ENCODE measurements around the gene TSPAN9.

TSPAN9 gene

DNA sequence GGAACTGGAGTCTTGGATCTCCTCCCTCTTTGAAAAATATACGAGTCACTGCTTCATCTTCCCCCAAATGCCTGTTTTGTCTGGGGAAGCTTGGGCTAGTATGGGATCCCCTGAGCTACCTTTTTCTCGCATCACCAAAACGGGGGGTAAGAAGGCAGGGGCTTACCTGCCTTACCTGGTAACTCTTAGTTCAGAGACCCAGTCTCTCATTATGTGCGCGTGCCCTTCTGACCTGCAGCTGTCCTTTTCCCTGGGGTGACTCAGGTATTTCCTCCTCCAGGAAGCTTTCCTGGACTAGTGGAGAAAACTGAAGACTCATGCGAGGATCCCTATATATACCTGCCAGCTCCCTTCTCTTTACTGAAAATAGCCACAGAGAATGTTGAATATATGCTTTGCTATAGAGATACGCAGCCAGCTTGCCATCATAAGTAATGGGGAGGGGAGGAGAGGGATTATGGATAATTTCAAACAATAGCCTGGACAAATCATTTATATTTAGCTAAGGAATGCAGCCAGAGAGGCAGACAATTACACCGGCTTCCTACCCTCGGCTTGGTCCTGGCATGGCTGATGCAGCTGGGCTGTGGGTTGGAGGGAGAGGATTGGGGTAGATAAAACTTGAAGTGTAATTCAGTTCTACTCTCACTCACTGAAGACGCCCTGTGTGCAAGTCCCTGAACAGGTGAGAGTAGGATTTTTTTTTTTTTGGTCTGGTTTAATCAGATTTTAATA, 1.1 kb downstream of the TSPAN9 start:
- no peak for DNase-seq

GRCh38 chr12:3081091-3081490, 3.9 kb downstream of the TSPAN9 start:
- DNase-seq = no peak

DNA sequence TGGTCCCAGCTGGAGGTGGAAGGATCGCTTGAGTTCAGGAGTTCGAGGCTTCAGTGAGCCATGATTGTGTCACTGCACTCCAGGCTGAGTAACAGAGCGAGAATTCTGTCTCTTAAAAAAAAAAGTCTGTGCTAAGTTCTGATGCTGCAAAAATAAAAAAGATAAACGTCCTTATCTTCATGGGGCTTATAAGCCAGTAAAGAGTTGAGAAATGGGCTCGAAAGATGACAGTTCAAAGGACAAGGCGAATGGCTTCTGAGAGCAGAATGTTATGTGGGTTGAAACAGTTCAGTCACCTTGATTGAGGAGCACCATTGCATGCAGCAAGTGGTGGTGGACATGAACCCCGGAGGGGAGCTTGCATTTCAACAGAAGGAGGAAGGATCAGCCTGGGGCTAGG, 4.7 kb downstream of the TSPAN9 start:
- DNase-seq = no peak

DNA sequence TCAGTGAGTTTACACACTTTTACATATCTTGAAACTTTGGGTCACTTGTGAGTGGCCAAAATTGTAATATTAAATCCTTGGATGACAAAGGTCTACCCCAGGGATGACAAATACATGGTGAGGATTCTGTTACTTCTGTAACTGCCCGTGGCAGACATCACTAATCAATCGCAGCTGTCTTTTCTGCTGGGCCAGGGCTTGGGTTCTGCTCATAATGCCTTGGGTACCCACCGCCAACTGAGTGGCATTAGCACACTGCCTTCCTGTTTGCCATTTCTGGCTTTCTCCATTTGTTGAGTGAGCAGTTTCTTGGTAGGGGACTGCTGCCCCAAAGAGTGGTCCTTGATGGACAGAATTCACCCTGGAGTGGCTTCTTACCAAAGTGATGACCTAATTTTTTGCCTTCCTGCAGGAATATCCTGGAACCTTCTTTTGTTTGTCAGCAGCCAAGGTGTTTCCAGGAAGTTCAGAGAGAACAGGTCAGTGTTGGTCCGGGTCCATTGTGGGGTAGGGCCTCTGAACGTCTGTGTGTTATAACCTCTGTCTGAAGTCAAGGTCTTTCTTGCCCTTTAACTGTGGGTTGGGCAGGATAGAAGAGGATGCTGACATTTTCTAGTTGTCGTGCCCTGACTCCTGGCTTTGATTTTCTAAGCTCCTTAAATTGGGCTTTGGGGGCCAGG, 6.2 kb downstream of the TSPAN9 start:
- no peak for DNase-seq

- DNase-seq = no peak
These were observed 6.8 kb downstream of the TSPAN9 start for GRCh38 chr12:3083921-3084347.

DNA sequence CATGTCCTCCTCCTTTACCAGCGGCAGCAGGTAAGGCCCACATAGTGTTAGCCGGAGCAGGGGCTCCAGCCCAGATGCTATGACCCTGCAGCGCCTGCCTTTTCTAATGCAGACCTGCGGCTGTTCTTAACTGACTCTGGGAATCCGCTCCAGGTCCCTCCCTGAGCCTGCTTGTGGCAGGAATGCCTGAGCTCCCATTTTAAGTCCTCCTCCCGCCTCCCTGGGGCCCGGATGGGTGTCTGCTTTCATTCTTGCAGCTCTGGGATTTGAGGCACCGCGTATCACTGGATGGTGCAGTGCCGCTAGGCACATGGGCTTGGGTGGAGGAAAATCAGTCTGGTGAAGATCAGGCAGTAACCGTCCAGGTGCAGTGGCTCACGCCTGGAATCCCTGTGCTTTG, 7.6 kb downstream of the TSPAN9 start:
- no peak for DNase-seq

DNA sequence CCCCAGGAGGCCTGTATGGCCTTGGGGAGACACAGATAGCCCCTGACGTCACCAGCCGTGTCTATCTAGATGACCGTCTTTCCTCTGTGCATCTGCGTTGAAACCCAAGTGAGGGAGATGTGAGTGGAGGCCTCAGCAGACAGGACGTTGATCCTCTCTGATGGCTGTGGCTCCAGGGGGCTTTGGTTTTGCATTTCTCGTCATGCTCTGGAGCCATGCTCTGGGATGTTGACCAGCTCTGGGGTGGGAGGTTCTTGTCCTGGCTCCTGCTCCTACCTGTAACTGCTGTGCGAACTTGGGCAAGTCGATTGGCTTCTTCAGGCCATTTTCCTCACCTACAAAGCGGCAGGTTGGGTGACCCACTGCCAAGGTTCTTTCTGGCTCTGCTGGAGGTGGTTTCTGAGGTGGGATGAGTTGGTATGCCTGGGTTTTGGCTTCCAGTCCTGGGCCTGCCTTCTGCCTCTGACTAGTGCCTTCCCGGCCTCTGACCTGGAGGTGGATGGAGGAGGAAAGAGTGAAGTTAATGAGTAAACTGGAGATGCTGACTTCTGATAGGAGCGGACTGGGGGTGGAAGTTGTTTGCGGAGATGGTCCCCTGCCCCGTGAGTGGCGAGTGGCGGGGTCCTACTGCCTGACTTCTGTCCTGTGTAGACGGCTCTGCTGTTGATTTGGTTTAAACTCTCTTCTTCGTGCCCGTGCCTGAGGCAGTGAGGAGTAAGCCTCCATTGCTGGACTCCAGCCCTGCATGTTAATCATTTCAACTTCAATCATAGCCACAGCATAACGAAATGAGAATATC, 8.4 kb downstream of the TSPAN9 start:
- DNase-seq = no peak

DNA sequence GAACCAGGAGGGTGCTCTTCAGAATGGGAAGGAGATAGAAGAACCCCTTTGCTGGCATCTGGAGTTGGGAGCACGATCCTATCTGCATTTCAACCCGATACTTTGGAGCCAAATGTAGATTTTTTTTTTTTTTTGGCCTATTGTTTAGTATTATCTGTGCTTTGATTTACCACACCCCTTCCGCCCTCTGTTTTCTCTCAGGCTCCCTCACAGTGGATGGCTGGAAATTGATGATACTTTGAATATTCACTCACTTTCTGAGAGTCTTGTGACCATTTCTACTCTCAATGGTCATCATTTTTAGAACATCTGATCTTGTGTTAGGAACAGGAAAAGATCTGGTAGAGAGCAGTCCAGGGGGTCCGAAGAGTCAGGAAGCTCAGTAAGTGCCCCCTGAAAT, 9.0 kb downstream of the TSPAN9 start:
- DNase-seq = no peak

DNA sequence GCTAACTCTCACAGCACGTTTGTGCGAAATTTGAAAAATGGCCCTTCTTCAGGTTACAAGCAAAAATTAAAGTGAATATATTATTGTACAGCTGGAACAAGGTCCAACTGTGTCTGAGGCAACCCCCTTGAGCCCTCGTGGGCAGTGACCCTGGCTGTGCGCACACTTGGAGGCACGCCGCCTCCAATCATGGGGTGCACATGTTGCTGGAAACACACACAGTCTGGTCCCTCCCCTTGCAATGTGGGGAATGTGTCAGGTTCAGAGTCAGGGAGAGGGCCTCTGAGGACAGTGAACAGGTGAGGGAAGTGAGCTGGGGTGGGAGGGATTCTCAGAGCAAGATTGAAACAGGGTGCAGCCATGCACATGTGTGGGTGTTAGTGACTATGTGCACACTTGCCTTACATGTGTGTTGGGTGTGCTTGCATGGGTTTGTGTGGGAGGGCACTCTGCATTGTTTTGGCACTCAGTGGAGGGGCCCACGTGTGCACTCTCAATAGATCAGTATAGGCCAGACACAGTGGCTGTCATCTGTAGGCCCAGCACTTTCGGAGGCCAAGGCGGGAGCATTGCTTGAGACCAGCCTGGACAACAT, 9.6 kb downstream of the TSPAN9 start:
- DNase-seq = no peak

DNA sequence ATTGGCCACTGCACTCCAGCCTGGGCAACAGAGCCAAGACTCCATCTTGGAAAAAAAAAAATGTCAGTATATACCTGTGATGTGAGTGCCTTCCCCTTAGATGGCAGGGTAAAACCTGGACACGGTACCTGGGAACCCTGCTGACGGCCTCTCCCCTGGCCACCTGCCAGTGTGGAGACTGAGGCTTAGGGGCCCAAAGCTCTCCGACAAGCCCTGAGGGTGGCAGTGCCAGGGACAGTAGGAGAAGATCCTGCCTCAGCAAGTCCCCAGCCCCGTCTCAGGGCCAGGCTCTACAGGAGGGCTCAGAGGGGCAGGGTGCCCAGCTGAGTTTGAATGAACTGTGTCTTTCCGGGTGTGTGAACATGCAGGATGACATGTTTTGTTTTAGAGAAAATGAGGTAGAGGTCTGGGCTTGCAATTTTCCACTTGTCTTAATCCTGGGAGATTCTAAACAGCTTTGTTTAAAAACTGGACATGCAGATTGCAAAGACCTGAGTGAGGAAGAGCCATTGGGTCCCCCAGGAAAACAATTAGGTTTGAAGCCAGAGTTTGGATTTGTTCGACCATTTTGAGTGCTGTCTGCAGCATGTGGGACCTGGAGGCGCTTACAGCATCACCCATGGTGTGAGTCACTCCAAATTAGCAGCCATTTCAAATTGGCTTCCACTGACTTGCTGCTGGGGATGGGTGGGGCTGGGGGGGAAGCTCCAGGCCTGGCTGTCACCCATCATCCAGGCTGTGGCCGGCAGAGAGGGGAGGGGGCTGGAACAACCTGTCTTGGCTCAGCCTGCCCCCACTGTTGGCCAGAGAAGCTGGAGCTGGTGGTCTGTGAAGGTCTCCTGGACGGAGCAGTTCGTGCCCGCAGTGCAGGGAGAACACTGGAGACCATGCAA, 10.8 kb downstream of the TSPAN9 start:
- no peak for DNase-seq

GRCh38 chr12:3089588-3089987, 12.4 kb downstream of the TSPAN9 start:
- DNase-seq = no peak

DNA sequence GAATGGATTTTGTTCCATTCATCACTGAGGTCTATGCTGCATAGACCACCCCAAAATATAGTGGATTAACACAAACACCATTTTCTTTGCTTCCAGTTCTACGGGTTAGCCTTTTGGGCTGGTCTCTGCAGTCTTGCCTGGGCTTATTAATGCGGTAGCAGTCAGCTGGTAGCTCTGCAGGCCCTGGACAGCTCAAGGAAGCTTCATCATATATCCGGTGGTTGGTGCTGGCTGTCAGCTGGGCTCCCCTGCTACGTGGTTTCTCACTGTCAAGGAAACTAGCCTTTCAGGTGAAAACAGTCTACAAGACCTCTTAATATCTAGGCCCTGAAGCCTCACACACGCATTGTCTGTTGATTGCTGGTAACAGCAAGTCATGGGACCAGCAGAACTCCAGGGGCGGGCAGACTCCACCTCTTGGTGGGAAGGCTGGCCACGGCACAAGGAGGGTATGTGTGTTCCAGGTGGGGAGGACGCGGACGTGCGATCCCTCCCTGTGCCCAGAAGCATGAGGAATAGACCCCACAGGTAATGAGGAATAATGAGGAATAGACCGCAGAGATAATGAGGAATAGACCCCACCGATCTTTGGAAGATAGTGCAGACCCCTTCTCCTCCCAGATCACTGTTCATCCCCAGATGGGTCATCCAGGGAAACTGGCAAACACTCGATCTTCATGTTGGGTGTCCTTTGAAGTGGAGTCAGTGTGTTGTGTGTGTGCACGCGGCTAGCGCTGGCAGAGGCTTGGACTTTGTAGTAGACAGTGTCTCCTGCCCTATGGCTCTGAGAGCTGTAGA, 13.3 kb downstream of the TSPAN9 start:
- no peak for DNase-seq

DNA sequence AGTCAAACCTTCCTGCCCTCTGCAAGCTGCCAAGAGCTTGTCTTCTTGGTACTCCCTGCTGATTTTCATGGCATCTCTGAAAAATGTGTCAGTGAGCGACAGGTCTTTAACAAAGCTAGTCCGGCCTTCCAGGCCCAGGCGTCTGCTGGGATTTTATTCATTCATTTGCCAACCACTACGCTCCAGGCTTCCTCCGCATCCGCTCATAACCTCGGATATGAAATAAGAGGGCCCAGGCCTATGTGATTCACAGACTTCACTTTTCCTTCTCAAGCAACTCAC, 13.8 kb downstream of the TSPAN9 start:
- no peak for DNase-seq

DNA sequence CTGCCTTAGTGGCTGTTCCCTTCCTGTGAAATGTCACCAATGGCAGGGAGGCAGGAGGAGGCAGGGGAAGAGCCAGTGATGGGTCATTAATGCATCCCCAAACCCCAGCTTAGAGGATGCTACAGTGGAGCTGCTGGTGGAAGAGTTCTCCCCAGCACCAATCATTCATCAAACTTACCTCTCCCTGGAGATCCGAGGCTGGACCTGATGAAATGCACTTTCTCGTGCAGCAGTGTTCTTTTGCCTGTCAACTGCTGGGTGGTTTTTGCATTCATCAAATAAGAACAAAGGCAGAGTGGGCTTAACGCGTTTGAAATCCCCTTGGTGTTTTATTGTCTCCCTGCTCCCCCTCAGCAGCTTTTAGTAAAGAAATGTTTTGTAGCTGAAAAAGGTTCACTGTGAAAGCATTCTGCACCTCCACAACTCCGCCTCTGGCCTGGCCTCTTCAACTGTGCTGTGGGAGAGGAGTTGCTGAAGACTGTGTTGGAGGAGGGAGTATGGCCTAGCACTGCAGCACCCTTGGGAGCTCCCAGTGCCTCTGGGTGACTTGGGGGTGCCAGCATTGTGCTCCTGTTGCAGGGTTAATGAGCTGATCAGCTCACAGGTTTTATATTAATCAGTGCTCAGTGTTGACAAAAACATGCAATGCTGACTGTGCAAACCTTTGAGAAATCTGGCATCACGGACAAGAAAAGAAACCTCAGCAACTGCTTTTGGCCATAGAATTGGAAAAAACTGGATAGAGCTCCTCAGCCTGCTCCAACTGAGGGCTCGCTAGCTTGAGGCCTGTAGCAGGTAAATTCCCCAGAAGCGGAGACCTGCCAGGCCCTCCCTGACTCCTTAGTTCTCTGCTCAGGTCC, 14.4 kb downstream of the TSPAN9 start:
- no peak for DNase-seq

DNA sequence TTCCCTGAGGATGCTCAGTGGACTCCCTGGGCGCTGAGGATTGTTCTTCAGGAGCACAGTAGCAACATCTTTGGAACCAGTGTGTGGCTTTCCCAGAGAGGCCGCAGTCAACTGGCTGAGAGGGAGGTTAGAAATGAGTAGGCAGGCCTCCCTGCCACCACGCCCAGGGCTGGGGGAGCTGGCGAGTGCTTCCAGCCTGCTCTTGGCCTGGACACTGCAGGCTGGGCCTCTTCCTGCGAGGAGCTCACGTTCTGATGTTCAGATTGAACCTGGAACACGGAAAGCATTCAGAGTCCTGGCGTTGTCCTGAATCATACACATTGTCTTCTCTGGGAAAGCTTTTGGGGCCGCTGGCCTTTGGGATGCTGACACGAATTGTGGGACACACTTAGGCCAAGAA, 15.6 kb downstream of the TSPAN9 start:
- DNase-seq = no peak

DNA sequence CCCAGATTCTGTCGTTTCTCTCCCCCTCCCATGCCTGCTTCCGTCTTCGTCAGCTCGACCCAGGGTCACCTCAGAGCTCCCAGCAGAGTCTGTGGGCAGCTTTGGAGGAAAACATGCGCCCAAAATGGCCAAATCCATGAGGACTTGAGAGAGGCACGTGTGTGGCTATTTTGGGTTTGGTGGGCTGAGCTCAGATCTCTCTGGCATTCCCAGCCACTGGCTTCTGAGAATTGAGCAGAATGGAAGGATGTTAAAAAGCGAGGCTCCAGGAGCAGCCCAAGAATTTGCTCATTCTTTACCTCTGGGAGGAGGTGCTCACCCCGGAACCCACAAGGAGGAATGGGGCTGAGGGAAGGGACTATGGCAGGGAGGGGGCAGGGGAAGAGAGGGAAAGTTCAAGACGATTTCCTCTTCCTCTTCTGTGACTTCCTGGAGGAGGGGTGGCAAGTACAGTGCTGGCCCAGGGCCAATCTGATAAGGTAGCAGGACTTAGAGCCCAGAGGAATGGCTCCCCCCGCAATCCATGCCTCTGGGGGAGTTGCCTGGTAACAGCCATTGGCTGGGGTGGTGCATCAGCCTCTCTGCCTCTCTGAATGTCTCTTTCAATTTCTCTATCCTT, 20.1 kb downstream of the TSPAN9 start:
- no peak for DNase-seq

- DNase-seq = no peak
These were observed 20.7 kb downstream of the TSPAN9 start for GRCh38 chr12:3097836-3098235.

DNA sequence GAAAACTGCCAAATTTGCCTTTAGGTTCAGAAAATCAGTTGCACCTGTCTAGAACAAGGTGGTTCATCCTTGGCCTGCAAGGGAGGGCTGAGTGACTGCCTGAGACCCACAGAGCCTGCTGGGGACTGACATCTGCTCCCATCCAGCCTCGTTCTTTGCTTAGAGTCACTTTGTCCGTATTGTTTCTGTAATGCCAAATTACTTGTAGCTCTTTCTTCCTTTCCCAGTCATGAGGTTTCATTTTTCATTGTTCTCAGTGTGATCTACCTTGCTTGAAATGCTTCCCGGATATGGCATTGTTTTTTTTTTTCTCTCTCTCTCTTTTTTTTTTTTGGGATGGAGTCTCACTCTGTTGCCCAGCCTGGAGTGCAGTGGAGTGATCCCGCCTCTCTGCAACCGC, 21.3 kb downstream of the TSPAN9 start:
- no peak for DNase-seq

DNA sequence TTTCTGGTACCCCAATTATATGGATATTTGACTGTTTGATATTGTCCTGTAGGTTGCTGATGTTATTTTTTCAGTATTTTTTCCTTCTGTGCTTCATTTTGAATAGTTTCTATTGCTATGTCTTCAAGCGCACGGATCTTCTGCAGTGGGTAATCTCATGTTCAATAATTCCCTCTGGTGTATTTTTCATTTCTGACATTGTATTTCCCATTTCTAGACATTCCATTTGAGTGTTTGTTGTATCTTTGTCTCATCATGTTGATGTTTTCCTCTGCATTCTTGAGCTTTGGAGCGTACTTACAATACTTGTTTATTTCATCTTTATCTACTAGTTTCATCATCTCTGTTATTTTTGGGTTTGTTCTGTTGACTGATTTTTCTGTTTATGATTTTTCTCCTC, 22.0 kb downstream of the TSPAN9 start:
- DNase-seq = no peak

- DNase-seq = no peak
These were observed 24.3 kb downstream of the TSPAN9 start for GRCh38 chr12:3101309-3102024.
